GM13977 (cell line): Measurements from ENCODE around the gene ZFPL1.
"Not testable (repeated sequence)": the region's sequence is repeated elsewhere in the genome, so short reads cannot be mapped to it uniquely, and the experiment has no call there.

Source experiments
- DNase-seq: peaks from one replicate; pipeline ENCODE4 v3.0.0; 2012; ENCODE audit warnings: low spot score
- CTCF ChIP-seq: IDR thresholded peaks from 2 replicates; pipeline ENCODE4 v1.5.1; 2012; ENCODE audit warnings: mild to moderate bottlenecking, control low read depth; ENCODE audit not compliant: insufficient read depth; ENCODE audit errors: extremely low read depth, missing control alignments
- in situ Hi-C: fragments of 300-500 bp; cut with MboI; formaldehyde crosslinking; loops from one replicate; pipeline ENCODE4 v1.12.0; 2022; ENCODE audit warnings: low sequenced_read_pairs, low pct_unique_long_range_greater_than_20kb, mixed read lengths, inconsistent platforms; ENCODE audit not compliant: unreplicated experiment

ZFPL1 gene

GRCh38 chr11:65116370-65117205 lies 32.6 kb downstream of the ZFPL1 start:
- no peak for DNase-seq
- TF ChIP-seq CTCF, result no peak
- in situ Hi-C loops, result no loop called here

DNA sequence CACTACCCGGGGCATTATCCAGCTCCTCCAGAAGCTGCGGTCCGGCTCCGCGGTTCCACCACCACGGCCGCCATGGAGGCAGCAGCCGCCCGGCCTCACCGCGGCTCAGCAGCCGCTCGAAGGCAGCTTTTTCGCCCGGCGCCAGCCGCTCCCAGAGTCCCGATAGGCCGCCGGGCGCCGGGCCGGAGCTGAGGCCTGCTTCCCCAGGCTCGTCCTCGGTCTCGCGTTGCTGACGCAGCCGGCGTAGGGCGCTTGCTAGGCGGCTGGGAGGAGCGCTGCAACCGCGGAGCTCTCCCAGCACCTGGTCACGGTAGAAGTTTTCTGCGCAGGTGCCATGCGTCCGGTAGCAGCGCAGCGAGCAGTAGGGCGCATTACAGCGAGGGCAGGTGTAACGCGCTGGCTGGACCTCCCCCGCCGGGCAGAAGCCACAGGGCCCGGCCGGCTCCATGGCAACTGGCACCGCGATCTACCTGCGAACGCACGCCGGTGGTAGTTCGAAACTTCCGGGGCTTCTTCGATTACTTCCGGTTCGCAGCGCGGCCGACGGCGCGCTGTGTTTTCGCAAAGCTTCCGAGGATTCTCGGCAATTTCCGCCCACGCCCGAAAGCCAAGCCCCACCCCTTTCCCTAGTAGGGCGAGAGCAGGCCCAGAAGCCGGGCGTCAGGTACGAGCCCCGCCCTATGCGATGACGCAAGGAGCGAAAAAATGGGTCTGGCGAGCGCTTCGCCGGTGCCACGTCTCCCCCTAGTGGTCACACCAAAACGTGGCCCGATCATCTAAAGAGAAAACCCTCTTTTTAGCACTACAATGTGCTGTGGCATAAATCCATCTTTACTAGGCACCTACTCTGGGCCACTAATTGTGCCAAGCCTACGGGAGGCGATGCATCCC lies 33.4 kb downstream of the ZFPL1 start, which contains the start of gene ZNHIT2:
TSS of gene ZNHIT2 (minus strand) at position 496 of the 891 bp plus-strand sequence. CDS start at position 448, 48 bp downstream.
- in situ Hi-C loops, result no loop called here
- TF ChIP-seq CTCF, result peak; percentile 64
- DNase-seq, result peak; percentile 94

- DNase-seq, result no peak
- in situ Hi-C loops, result no loop called here
- TF ChIP-seq CTCF, result no peak
These were observed 34.2 kb downstream of the ZFPL1 start for GRCh38 chr11:65118097-65118837.

DNA sequence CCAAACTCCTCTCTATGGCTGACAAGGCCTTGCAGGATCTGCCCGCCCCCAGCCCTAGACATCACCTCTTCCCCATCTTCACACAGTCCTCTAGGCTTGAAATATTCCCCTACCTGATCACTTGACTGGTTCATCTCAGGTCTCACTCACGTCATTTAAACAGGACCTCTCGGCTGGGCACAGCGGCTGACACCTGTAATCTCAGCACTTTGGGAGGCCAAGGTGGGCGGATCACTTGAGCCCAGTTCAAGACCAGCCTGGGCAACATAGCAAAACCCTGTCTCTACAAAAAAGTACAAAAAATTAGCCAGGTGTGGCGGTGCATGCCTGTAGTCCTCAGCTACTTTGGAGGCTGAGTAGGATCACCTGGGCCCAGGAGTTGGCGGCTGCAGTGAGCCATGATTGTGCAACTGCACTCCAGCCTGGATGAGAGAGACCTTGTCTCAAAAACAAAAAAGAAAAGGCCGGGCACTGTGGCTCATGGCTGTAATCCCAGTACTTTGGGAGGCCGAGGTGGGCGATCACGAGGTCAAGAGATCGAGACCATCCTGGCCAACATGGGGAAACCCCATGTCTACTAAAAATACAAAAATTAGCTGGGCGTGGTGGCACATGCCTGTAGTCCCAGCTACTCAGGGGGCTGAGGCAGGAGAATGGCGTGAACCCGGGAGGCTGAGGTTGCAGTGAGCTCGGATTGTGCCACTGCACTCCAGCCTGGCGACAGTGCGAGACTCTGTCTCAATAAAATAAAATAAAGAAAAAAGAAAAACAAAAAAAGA lies 35.1 kb downstream of the ZFPL1 start:
- in situ Hi-C loops, DNase-seq: not testable (repeated sequence)

GRCh38 chr11:65119670-65119995 lies 35.6 kb downstream of the ZFPL1 start:
- in situ Hi-C loops, result no loop called here
- no peak for DNase-seq
- TF ChIP-seq CTCF, result no peak

- TF ChIP-seq CTCF, result no peak
- in situ Hi-C loops, result no loop called here
- no peak for DNase-seq
These were observed 36.8 kb downstream of the ZFPL1 start for GRCh38 chr11:65120831-65121230.
